NB4 (cell line): Measurements from ENCODE around the gene CSRP2.
A peak's percentile ranks its signal among the peaks of the same experiment; 100 is the strongest.

ENCODE experiments used
- POLR2A ChIP-seq: IDR thresholded peaks from 2 replicates; pipeline ENCODE4 v1.6.1; 2011; ENCODE audit warnings: mild to moderate bottlenecking; ENCODE audit not compliant: insufficient read length; ENCODE audit errors: extremely low read depth
- TF ChIP-seq, protein P1 (sequence below): IDR thresholded peaks from one replicate; pipeline ENCODE4 v1.5.1; 2012; ENCODE audit warnings: low read depth, low read length

DNA sequence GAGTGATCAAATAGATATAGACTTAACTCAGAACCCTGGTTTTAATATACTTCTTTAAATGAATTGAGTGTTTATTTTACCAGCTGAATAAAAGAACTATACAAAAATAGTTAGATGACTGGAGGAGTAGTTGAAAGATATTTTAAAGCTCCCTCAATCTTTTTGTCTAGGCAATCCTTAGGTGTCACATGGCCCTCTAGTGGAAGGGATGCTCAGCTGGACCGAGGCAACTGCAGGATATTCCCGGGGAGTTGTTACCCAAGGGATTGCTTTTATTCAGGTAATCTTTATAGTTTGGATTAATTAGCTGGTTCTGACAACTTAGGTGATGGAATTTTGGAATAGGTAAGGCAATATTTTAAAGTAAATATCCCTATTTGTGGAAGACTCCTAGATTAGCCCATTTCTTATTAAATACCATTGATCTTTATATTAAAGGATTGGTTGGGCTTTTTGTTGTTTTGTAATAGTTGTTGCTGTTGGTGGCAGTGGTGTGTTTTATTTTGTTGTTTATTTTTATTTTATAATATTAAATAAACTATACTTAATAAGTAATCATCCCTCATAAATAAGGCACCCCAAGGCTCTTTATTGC is 57.8 kb downstream of the CSRP2 start:
- no peak for TF ChIP-seq POLR2A
- TF ChIP-seq, protein P1, sequence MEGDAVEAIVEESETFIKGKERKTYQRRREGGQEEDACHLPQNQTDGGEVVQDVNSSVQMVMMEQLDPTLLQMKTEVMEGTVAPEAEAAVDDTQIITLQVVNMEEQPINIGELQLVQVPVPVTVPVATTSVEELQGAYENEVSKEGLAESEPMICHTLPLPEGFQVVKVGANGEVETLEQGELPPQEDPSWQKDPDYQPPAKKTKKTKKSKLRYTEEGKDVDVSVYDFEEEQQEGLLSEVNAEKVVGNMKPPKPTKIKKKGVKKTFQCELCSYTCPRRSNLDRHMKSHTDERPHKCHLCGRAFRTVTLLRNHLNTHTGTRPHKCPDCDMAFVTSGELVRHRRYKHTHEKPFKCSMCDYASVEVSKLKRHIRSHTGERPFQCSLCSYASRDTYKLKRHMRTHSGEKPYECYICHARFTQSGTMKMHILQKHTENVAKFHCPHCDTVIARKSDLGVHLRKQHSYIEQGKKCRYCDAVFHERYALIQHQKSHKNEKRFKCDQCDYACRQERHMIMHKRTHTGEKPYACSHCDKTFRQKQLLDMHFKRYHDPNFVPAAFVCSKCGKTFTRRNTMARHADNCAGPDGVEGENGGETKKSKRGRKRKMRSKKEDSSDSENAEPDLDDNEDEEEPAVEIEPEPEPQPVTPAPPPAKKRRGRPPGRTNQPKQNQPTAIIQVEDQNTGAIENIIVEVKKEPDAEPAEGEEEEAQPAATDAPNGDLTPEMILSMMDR, result peak; percentile 61
